ENCODE results near the gene EXOSC10.
"Not testable (repeated sequence)": the region's sequence is repeated elsewhere in the genome, so short reads cannot be mapped to it uniquely, and the experiment has no call there.

EXOSC10 gene

GRCh38 chr1:11045428-11046269 is 54.0 kb downstream of the EXOSC10 start:
- TF ChIP-seq PAX5 (IDR thresholded peaks at IDR 0.05; ENCODE audit: insufficient read depth, low read length, severe bottlenecking) = no peak
- TF ChIP-seq POLR2AphosphoS5 (IDR thresholded peaks at IDR 0.05; ENCODE audit: low read depth, low read length) = no peak
- TF ChIP-seq POU2F2 (IDR thresholded peaks at IDR 0.05; ENCODE audit: low read depth, low read length) = no peak
- no peak for TF ChIP-seq POLR2A (IDR thresholded peaks at IDR 0.05; ENCODE audit: low read depth, low read length)
- TF ChIP-seq TAF1 (IDR thresholded peaks at IDR 0.05; ENCODE audit: low read depth, low read length) = no peak
- TF ChIP-seq SPI1 (IDR thresholded peaks at IDR 0.05; ENCODE audit: low read depth, low read length) = no peak
- DNase-seq (ENCODE audit: insufficient read length, low spot score) (no peak), FAIRE-seq (no peak)

GRCh38 chr1:11044849-11045427 is 54.7 kb downstream of the EXOSC10 start:
- TF ChIP-seq POU2F2 (IDR thresholded peaks at IDR 0.05; ENCODE audit: low read depth, low read length) = no peak
- TF ChIP-seq PAX5 (IDR thresholded peaks at IDR 0.05; ENCODE audit: insufficient read depth, low read length, severe bottlenecking) = no peak
- no peak for TF ChIP-seq SPI1 (IDR thresholded peaks at IDR 0.05; ENCODE audit: low read depth, low read length)
- no peak for TF ChIP-seq POLR2A (IDR thresholded peaks at IDR 0.05; ENCODE audit: low read depth, low read length)
- TF ChIP-seq TAF1 (IDR thresholded peaks at IDR 0.05; ENCODE audit: low read depth, low read length) = no peak
- no peak for TF ChIP-seq POLR2AphosphoS5 (IDR thresholded peaks at IDR 0.05; ENCODE audit: low read depth, low read length)
- FAIRE-seq = no peak
- DNase-seq (ENCODE audit: insufficient read length, low spot score) = no peak

GRCh38 chr1:11044086-11044848 is 55.4 kb downstream of the EXOSC10 start:
- DNase-seq (ENCODE audit: insufficient read length, low spot score) = no peak
- TF ChIP-seq PAX5 (IDR thresholded peaks at IDR 0.05; ENCODE audit: insufficient read depth, low read length, severe bottlenecking) = no peak
- FAIRE-seq = no peak

GRCh38 chr1:11042995-11043874 is 56.4 kb downstream of the EXOSC10 start:
- TF ChIP-seq PAX5 (IDR thresholded peaks at IDR 0.05; ENCODE audit: insufficient read depth, low read length, severe bottlenecking) (no peak), POLR2AphosphoS5 (IDR thresholded peaks at IDR 0.05; ENCODE audit: low read depth, low read length) (no peak), TAF1 (IDR thresholded peaks at IDR 0.05; ENCODE audit: low read depth, low read length) (no peak), SPI1 (IDR thresholded peaks at IDR 0.05; ENCODE audit: low read depth, low read length) (no peak), POU2F2 (IDR thresholded peaks at IDR 0.05; ENCODE audit: low read depth, low read length) (no peak), POLR2A (IDR thresholded peaks at IDR 0.05; ENCODE audit: low read depth, low read length) (no peak)

GRCh38 chr1:11042065-11042464 is 57.6 kb downstream of the EXOSC10 start:
- no peak for DNase-seq (ENCODE audit: insufficient read length, low spot score)
- TF ChIP-seq POLR2AphosphoS5 (IDR thresholded peaks at IDR 0.05; ENCODE audit: low read depth, low read length) = no peak
- no peak for TF ChIP-seq SPI1 (IDR thresholded peaks at IDR 0.05; ENCODE audit: low read depth, low read length)
- no peak for TF ChIP-seq PAX5 (IDR thresholded peaks at IDR 0.05; ENCODE audit: insufficient read depth, low read length, severe bottlenecking)
- no peak for TF ChIP-seq POLR2A (IDR thresholded peaks at IDR 0.05; ENCODE audit: low read depth, low read length)
- TF ChIP-seq TAF1 (IDR thresholded peaks at IDR 0.05; ENCODE audit: low read depth, low read length) = no peak
- TF ChIP-seq POU2F2 (IDR thresholded peaks at IDR 0.05; ENCODE audit: low read depth, low read length) = no peak
- FAIRE-seq = no peak

More at GRCh38 chr1:11042995-11043874, 56.4 kb downstream of the EXOSC10 start:
- DNase-seq (ENCODE audit: insufficient read length, low spot score) (no peak), FAIRE-seq (no peak)

- TF ChIP-seq POU2F2 (IDR thresholded peaks at IDR 0.05; ENCODE audit: low read depth, low read length) (no peak), POLR2A (IDR thresholded peaks at IDR 0.05; ENCODE audit: low read depth, low read length) (no peak), PAX5 (IDR thresholded peaks at IDR 0.05; ENCODE audit: insufficient read depth, low read length, severe bottlenecking) (no peak), POLR2AphosphoS5 (IDR thresholded peaks at IDR 0.05; ENCODE audit: low read depth, low read length) (no peak)
- DNase-seq (ENCODE audit: insufficient read length, low spot score) (no peak), FAIRE-seq (no peak)
Observed at GRCh38 chr1:11041048-11041447, 58.6 kb downstream of the EXOSC10 start.

GRCh38 chr1:11040105-11040429 is 59.6 kb downstream of the EXOSC10 start:
- DNase-seq (ENCODE audit: insufficient read length, low spot score); FAIRE-seq: not testable (repeated sequence)

GRCh38 chr1:11039351-11040104 is 60.1 kb downstream of the EXOSC10 start:
- no peak for TF ChIP-seq POU2F2 (IDR thresholded peaks at IDR 0.05; ENCODE audit: low read depth, low read length)
- TF ChIP-seq SPI1 (IDR thresholded peaks at IDR 0.05; ENCODE audit: low read depth, low read length) = no peak
- TF ChIP-seq TAF1 (IDR thresholded peaks at IDR 0.05; ENCODE audit: low read depth, low read length) = no peak
- TF ChIP-seq POLR2AphosphoS5 (IDR thresholded peaks at IDR 0.05; ENCODE audit: low read depth, low read length) = no peak
- TF ChIP-seq POLR2A (IDR thresholded peaks at IDR 0.05; ENCODE audit: low read depth, low read length) = no peak
- TF ChIP-seq PAX5 (IDR thresholded peaks at IDR 0.05; ENCODE audit: insufficient read depth, low read length, severe bottlenecking) = no peak
- DNase-seq (ENCODE audit: insufficient read length, low spot score) = no peak
- FAIRE-seq = no peak

Data from GM12891 (cell line).